K562 (cell line): Measurements from ENCODE around the gene PPP1R12B. TPM values are rescaled to one million over a fixed set of nuclear protein-coding genes. Genes with fewer than 3 reads are reported as not detected.

Experiments
- ATAC-seq: fragments of 200-7000 bp; cut with Tn5 transposase; 3 replicates; pipeline ENCODE4 v1.9.1; 2020; ENCODE audit warnings: moderate library complexity
- BruUV-seq: library from RNA; stranded (reverse); fragments of 400-500 nt; replicated peaks from 2 replicates; lab custom pipeline; 2021; lab: Mats Ljungman, UMichigan
- CTCF ChIA-PET: fragments of 300-600 bp; formaldehyde crosslinking; extraction: SDS; loops from one replicate; lab custom pipeline; 2021; ENCODE audit warnings: low intra/inter-chr PET ratio; lab: Yijun Ruan, JAX
- POLR2A ChIA-PET: fragments of 300-600, 350-650 bp; sonication (Branson Sonifier 250); formaldehyde crosslinking; extraction: SDS; loops from one replicate; lab custom pipeline; 2021; ENCODE audit warnings: antibody characterized with exemption, inconsistent platforms; lab: Yijun Ruan, JAX
- DNase-seq, 4 experiments: peaks; one replicate each; pipeline versions ENCODE4 v3.0.0 to v3.0.0-alpha.2; 2011 to 2018; ENCODE audit warnings: low spot score in 3 of 4, mixed read lengths in 3 of 4; ENCODE audit errors: extremely low read depth in 1 of 4
- FAIRE-seq: peaks from 2 replicates; lab custom pipeline; 2011; peaks lifted over from hg19 to GRCh38; lab: Jason Lieb, UNC
- H2AFZ ChIP-seq: 2 replicates; pipeline ENCODE4 v1.6.0; 2011; ENCODE audit warnings: low read depth, low read length, control low read depth, inconsistent platforms
- H3K27ac ChIP-seq: fragments of 200-600 bp; 3 replicates; pipeline ENCODE4 v1.8.0; 2011; ENCODE audit warnings: low read depth, mild to moderate bottlenecking, control low read depth, inconsistent platforms, low read length, moderate library complexity, mixed read lengths; ENCODE audit errors: extremely low read depth
- H3K27me3 ChIP-seq, 2 experiments: fragments of 300-600 bp in 1 of 2; 2 replicates in 1 of 2; 3 replicates in 1 of 2; pipeline versions ENCODE4 v1.6.0 to v1.8.0; 2011; ENCODE audit warnings: inconsistent platforms in 2 of 2, low read length in 2 of 2, mild to moderate bottlenecking in 1 of 2, mixed read lengths in 1 of 2, moderate library complexity in 1 of 2; ENCODE audit not compliant: control insufficient read depth in 2 of 2, insufficient read depth in 2 of 2
- H3K36me3 ChIP-seq: fragments of 300-600 bp; 3 replicates; pipeline ENCODE4 v1.8.0; 2011; ENCODE audit warnings: mild to moderate bottlenecking, low read length, inconsistent platforms; ENCODE audit not compliant: control insufficient read depth, insufficient read depth
- H3K4me1 ChIP-seq, 2 experiments: fragments of 200-600 bp in 1 of 2; replicated peaks in 1 of 2; 2 replicates in 1 of 2; 3 replicates in 1 of 2; pipeline versions ENCODE4 v1.5.1 to v1.8.0; 2011; ENCODE audit warnings: inconsistent platforms in 2 of 2, low read length in 2 of 2, mild to moderate bottlenecking in 1 of 2, mixed read lengths in 1 of 2, moderate library complexity in 1 of 2; ENCODE audit not compliant: control insufficient read depth in 2 of 2, insufficient read depth in 2 of 2
- H3K4me2 ChIP-seq: 2 replicates; pipeline ENCODE4 v1.6.1; 2011; ENCODE audit warnings: low read length, control low read depth, inconsistent platforms, mixed read lengths; ENCODE audit not compliant: insufficient read depth
- H3K4me3 ChIP-seq: fragments of 200-600 bp; sonication (generic), shearing (Covaris generic); 2 replicates; pipeline ENCODE4 v1.5.1; 2016; ENCODE audit warnings: control low read depth, inconsistent platforms
- H3K79me2 ChIP-seq: fragments of 200-600 bp; 3 replicates; pipeline ENCODE4 v1.8.0; 2011; ENCODE audit warnings: low read length, inconsistent platforms; ENCODE audit not compliant: control insufficient read depth, insufficient read depth
- H3K9ac ChIP-seq, 2 experiments: 2 replicates each; pipeline versions ENCODE4 v1.6.0 to v1.6.1; 2011; ENCODE audit warnings: low read depth in 2 of 2, low read length in 2 of 2, control low read depth in 1 of 2, inconsistent platforms in 1 of 2, mild to moderate bottlenecking in 1 of 2, mixed read lengths in 1 of 2; ENCODE audit not compliant: insufficient read depth in 1 of 2
- H3K9me1 ChIP-seq: one replicate; pipeline ENCODE4 v1.6.0; 2011; ENCODE audit warnings: inconsistent platforms, mild to moderate bottlenecking, low read length, moderate library complexity; ENCODE audit not compliant: control insufficient read depth, insufficient read depth
- H3K9me3 ChIP-seq: replicated peaks from 2 replicates; pipeline ENCODE4 v1.5.1; 2011; ENCODE audit warnings: low read depth, low read length, inconsistent platforms; ENCODE audit not compliant: control insufficient read depth, insufficient read depth
- H4K20me1 ChIP-seq: replicated peaks from 2 replicates; pipeline ENCODE4 v1.6.1; 2011; ENCODE audit warnings: low read length, inconsistent platforms, mixed read lengths; ENCODE audit not compliant: control insufficient read depth, insufficient read depth
- DDX20 ChIP-seq: fragments of 450-650 bp; IDR thresholded peaks from 2 replicates; pipeline ENCODE4 v1.6.1; 2016; ENCODE audit warnings: missing genetic modification characterization, low read depth, mild to moderate bottlenecking, missing compliant biosample characterization, moderate library complexity
- NCOA1 ChIP-seq: fragments of 450-650 bp; IDR thresholded peaks from 2 replicates; pipeline ENCODE4 v1.6.1; 2016; ENCODE audit warnings: low read depth
- NONO ChIP-seq, 2 experiments: fragments of 200-400 bp in 1 of 2; fragments of 450-650 bp in 1 of 2; formaldehyde crosslinking in 1 of 2; IDR thresholded peaks; 2 replicates each; pipeline ENCODE4 v1.6.1; 2017; ENCODE audit warnings: low read depth in 2 of 2, mild to moderate bottlenecking in 2 of 2, moderate library complexity in 2 of 2, low read length in 1 of 2
- PHB2 ChIP-seq: fragments of 450-650 bp; IDR thresholded peaks from 2 replicates; pipeline ENCODE4 v1.6.1; 2017; ENCODE audit warnings: low read depth
- PHTF2 ChIP-seq: fragments of 250-450 bp; sonication (Bioruptor Pico); IDR thresholded peaks from 2 replicates; pipeline ENCODE4 v1.5.0; 2021; ENCODE audit warnings: mild to moderate bottlenecking
- SP2 ChIP-seq: IDR thresholded peaks from 2 replicates; pipeline ENCODE4 v1.6.1; 2011; ENCODE audit warnings: mild to moderate bottlenecking, low read depth, low read length, moderate library complexity; ENCODE audit not compliant: poor library complexity, severe bottlenecking; ENCODE audit errors: extremely low read depth
- TAF7 ChIP-seq: fragments of 450-650 bp; IDR thresholded peaks from 2 replicates; pipeline ENCODE4 v1.6.1; 2016; ENCODE audit warnings: missing genetic modification characterization, missing compliant biosample characterization
- ZBTB17 ChIP-seq: fragments of 450-650 bp; formaldehyde crosslinking; IDR thresholded peaks from 2 replicates; pipeline ENCODE4 v1.4.0; 2020; ENCODE audit warnings: mild to moderate bottlenecking
- ZFX ChIP-seq: sonication (generic); formaldehyde crosslinking; IDR thresholded peaks from 2 replicates; pipeline ENCODE4 v1.8.0; 2022; ENCODE audit warnings: mild to moderate bottlenecking, missing genetic modification reagents, moderate library complexity
- ZKSCAN8 ChIP-seq: fragments of 200-800 bp; sonication (Bioruptor generic); IDR thresholded peaks from 2 replicates; pipeline ENCODE4 v1.6.1; 2016; ENCODE audit warnings: missing genetic modification characterization, missing compliant biosample characterization
- ZNF274 ChIP-seq: IDR thresholded peaks from 2 replicates; pipeline ENCODE4 v1.6.1; 2011; ENCODE audit warnings: low read depth, mild to moderate bottlenecking, low read length, moderate library complexity, borderline replicate concordance
- ZNF431 ChIP-seq: sonication (generic); formaldehyde crosslinking; IDR thresholded peaks from 2 replicates; pipeline ENCODE4 v1.8.0; 2022; ENCODE audit warnings: mild to moderate bottlenecking, missing genetic modification reagents
- WGBS: fragments of 100-300 bp; shearing (Covaris generic); methylation state at CpG from one replicate; pipeline ENCODE4 v1.1.6; 2016; ENCODE audit warnings: low coverage, mixed read lengths; ENCODE audit not compliant: insufficient coverage; ENCODE audit errors: missing lambda C conversion rate; 5-methylcytosine and 5-hydroxymethylcytosine counted together
- in situ Hi-C: fragments of 300-500 bp; cut with MboI; formaldehyde crosslinking; loops from 4 replicates; pipeline ENCODE4 v1.15.0; 2018; ENCODE audit warnings: inconsistent platforms, mixed read lengths
- intact Hi-C: fragments of 100-400 bp; cut with micrococcal nuclease; formaldehyde crosslinking; loops from 2 replicates; pipeline ENCODE4 v1.14.2; 2022
- polyA plus RNA-seq, 8 experiments: library from polyadenylated mRNA; depleted of rRNA in 4 of 8; stranded (reverse) in 5 of 8; unstranded in 3 of 8; fragments of >200 nt; fragmentation: Nextera tagmentation in 2 of 8; fragmentation: Illumina TruSeq in 1 of 8; extraction: Ambion mirVana in 2 of 8; extraction: Trizol in 1 of 8; gene quantifications; 2 replicates each; pipeline versions ENCODE4 v1.2.1 to v1.2.3, GENCODE V29; 2011 to 2014; ENCODE audit warnings: inconsistent platforms in 1 of 8, missing spikeins in 1 of 8
- total RNA-seq, 7 experiments: library from RNA; depleted of rRNA in 6 of 7; stranded (reverse); fragments of >200 nt in 6 of 7; fragmentation: Illumina TruSeq in 2 of 7; extraction: Trizol in 2 of 7; gene quantifications; 2 replicates each; pipeline versions ENCODE4 v1.2.1 to v1.2.3, GENCODE V29; 2011 to 2021; ENCODE audit warnings: low replicate concordance in 1 of 7
- TF ChIP-seq, protein P1 (sequence below): fragments of 200-400 bp; formaldehyde crosslinking; IDR thresholded peaks from 2 replicates; pipeline ENCODE4 v1.6.1; 2017; ENCODE audit warnings: mild to moderate bottlenecking, low read depth, low read length, moderate library complexity

The PPP1R12B gene
- total and polyA plus RNA-seq, 9 of the 15 experiments (the other 6 are each of a cell fraction or from before 2014, with no cell fraction given), result 0.73 to 16.9 (median 13.6) TPM

DNA sequence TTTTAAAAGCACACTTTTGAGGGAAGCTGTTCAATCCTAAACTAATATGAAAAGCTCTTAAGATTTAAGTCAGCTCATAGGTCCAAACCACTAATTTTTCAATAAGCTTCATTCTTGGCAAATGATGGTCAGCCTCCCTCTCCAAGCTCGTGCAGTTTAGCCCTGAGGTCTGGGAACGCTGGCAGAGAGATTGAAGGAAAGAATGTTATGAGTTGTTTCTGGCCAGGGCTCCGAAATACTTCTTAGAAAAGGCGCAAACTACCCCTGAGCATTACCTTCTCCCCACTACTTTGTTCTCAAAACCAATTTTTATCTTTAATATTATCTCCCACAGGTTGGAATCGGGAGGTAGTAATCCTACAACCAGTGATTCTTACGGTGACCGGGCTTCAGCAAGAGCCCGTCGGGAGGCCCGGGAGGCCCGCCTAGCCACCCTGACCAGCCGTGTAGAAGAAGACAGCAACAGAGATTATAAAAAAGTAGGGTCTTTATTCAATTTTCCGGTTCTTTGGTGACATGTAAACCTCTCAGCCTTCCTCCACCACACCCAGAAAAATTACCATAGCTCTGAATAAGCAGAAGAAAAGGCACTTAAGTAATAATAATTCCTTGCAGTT lies 214.1 kb downstream of the PPP1R12B start (continued):
- TF ChIP-seq ZFX (no peak), ZBTB17 (CRISPR knock-in tag) (no peak), NCOA1 (no peak)

DNA sequence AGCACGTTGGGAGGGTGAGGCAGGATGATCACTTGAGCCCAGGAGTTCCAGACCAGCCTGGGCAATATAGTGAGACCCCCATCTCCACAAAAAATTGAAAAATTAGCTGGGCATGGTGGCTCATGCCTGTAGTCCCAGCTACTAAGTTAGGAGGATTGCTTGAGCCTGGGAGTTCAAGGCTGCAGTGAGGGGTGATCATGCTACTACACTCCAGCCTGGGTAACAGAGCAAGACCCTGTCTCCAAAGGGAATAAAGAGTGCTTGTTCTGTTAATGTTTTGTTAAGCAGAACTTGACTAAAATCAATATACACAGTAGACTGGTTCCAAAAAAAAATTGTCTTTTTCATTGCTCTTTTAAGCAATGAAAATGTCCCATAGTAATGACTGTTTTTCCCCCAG lies 215.3 kb downstream of the PPP1R12B start:
- WGBS, result 73% methylated on average over 1 of the region's 1 CpG

More for the DNA sequence above, 215.3 kb downstream of the PPP1R12B start:
- Histone ChIP-seq H4K20me1 (no peaks in the 10 kb centered on the region), H3K36me3 (peaks cover 42% of the 10 kb centered on the region; the same call in 2 of the 3 replicates), H3K79me2 (no peaks in the 10 kb centered on the region), H3K27ac (no peak overlapping the region)
- no peak for FAIRE-seq
- CTCF ChIA-PET, result no interaction called here
- TF ChIP-seq PHB2 (no peak), NONO (IDR thresholded peaks at IDR 0.05; ENCODE audit: low read depth in 2 of 2, low read length in 1 of 2) (no peak), ZNF274 (no peak), ZNF431 (CRISPR knock-in tag) (no peak), DDX20 (tag) (no peak), TAF7 (no peak), PHTF2 (CRISPR knock-in tag) (no peak), SP2 (no peak), ZKSCAN8 (no peak)
- TF ChIP-seq, protein P1, sequence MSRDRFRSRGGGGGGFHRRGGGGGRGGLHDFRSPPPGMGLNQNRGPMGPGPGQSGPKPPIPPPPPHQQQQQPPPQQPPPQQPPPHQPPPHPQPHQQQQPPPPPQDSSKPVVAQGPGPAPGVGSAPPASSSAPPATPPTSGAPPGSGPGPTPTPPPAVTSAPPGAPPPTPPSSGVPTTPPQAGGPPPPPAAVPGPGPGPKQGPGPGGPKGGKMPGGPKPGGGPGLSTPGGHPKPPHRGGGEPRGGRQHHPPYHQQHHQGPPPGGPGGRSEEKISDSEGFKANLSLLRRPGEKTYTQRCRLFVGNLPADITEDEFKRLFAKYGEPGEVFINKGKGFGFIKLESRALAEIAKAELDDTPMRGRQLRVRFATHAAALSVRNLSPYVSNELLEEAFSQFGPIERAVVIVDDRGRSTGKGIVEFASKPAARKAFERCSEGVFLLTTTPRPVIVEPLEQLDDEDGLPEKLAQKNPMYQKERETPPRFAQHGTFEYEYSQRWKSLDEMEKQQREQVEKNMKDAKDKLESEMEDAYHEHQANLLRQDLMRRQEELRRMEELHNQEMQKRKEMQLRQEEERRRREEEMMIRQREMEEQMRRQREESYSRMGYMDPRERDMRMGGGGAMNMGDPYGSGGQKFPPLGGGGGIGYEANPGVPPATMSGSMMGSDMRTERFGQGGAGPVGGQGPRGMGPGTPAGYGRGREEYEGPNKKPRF, result no peak
- TF ChIP-seq, all 486 proteins: peak for 0
- Histone ChIP-seq H3K4me3 (no peak overlapping the region), H3K9me1 (no peaks in the 10 kb centered on the region), H3K4me1 (no peaks in the 10 kb centered on the region), H3K4me2 (no peak overlapping the region), H3K9me3 (no peaks in the 10 kb centered on the region), H2AFZ (no peak overlapping the region), H3K27me3 (no peaks in the 10 kb centered on the region), H3K9ac (no peak overlapping the region)
- no peak for ATAC-seq
- in situ Hi-C loops (no loop called here), intact Hi-C loops (loop anchor here (2.0 kb wide), 1 partner anchor 51 kb away; no protein-coding TSS in a partner anchor)
- DNase-seq, result no peak
- POLR2A ChIA-PET, result no interaction called here
- BruUV-seq, result no TSS peak
